ENCODE results near the gene SPHK2.

SPHK2 gene

DNA sequence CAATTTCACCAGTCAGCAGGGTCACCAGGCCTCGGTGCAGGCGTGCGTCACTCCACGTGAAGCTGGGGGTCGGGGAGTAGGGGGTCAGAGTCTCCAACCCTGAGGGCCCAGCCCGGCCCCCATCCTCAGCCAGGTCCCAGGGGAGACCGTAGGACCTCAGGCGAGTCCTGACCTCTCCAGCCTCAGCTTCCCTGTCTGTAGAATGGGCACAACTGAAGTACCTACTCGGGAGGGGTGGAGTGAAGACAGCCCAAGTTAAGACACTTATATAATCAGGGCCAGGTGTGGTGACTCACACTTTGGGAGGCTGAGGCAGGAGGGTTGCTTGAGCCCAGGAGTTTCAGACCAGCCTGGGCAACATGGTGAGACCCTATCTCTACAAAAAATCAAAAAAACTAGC lies 15.5 kb upstream of the SPHK2 start:
- DNase-seq: no peak

DNA sequence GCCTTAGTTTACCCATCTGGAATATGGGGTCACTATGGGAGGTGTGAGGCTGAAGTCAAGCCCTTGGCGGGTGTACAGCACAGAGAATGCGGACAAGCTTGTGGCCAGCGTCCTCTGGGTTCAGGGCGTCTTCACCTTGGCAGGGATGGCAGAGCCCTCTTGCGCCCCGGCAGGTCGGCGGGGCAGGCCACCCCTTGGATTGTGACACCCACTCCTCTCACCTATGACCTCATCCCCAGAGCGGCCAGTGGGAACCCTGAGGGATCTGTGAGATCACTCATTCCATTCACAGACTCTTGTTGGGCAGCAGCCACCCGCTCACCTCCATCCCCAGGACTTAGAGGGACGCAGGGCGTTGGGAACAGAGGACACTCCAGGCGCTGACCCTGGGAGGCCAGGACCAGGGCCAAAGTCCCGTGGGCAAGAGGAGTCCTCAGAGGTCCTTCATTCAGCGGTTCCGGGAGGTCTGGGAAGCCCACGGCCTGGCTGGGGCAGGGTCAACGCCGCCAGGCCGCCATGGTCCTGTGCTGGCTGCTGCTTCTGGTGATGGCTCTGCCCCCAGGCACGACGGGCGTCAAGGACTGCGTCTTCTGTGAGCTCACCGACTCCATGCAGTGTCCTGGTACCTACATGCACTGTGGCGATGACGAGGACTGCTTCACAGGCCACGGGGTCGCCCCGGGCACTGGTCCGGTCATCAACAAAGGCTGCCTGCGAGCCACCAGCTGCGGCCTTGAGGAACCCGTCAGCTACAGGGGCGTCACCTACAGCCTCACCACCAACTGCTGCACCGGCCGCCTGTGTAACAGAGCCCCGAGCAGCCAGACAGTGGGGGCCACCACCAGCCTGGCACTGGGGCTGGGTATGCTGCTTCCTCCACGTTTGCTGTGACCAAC lies 12.6 kb upstream of the SPHK2 start, which contains the start of gene SPACA4:
SPACA4 (plus strand) TSS at position 280 of the 896 bp plus-strand sequence; CDS start at position 517, 237 bp downstream.
- DNase-seq: no peak

- no peak for DNase-seq
Measured at GRCh38 chr19:48607359-48607755, 11.9 kb upstream of the SPHK2 start.

DNA sequence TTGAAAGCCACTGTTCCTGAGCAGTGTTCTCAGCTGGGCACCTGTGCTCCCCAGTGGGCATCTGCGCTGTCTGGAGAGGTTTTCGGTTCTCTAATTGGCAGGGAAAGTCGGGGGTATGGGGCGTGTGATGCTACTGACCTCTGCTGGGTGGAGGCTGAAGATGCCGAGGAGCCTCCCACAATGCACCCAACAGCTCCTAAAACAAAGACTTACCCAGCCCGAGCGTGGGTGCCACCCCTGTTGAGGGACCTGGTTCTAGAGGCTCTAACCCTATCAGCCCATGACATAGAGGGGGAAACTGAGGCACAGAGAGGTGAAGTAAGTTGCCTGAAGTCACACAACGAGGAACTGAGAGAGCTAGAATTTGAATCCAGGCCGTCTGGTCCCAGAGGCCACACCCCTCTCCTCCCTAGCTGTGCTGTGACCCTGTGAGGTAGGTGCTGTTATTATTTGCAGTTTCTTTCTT lies 10.5 kb upstream of the SPHK2 start:
- peak in 11 of 56 donors; percentile 9 to 55 (median 23) for DNase-seq

DNA sequence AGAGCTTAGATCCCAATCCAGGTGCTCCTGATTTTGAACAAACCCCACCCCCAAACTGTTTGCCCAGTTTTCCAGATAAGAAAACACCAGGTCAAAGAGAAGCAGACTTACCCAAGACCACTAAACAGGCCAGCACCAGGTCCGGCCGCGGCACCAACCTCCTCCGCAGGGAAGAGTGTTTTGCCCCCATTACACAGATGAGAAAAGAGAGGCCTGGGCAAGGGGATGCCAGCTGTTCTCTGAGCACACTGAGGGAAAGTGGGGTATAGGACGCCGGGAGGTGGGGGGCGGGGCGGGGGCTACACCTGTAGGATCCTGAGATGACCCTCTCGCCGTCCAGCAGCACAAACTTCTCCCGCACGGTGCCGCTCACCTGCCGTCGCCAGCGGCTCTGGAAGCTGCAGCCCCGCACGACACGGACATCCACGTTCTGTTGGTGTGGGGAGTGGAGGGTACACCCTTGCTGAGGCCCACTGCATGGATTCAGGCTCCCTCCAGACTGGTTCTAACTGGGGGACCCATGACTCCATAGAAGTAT lies 9.7 kb upstream of the SPHK2 start:
- DNase-seq: no peak

- DNase-seq: no peak
Measured at GRCh38 chr19:48611872-48612271, 7.4 kb upstream of the SPHK2 start.

DNA sequence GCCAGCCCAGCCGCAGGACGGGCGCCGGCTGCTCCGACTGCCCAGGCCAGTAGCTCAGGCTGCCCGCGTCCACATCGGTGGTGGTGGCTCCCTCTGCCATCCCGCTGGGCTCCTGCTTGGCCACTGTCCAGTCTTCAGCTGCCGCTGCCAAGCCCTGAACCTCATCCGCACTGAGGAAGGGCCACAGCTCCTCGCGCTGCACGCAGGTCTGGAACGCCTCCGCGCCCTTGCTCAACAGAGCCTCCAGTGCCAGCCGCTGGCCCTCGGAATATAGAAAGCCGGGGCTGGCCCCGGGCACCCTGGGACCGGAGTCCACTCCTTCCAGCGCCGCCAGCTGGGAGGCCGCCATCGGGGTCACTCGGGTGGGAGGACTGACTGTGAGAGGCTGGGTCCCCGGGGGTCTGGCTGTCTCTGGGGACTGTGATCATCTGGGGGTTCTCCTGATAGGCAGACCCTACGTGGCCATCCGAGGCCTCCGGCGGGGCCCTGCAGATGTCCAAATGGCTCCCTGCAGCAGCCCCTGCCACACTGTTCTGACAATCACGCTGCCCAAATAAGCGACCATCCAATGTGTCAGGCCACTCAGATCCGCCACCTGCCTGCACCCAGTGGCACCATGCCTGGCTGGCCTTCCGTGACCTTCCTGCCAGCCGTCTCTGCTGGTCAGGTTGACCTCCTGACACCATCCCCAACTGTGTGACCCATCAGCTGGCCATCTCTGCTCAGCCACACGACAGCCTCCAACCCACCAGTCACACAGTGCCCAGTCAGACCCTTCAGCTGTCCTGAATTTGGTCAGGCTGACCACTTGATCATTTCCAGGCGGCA lies 6.1 kb upstream of the SPHK2 start:
- DNase-seq: peak in 32 of 56 donors; percentile 16 to 73 (median 36)

GRCh38 chr19:48613852-48614435 lies 5.4 kb upstream of the SPHK2 start:
- DNase-seq: no peak

DNA sequence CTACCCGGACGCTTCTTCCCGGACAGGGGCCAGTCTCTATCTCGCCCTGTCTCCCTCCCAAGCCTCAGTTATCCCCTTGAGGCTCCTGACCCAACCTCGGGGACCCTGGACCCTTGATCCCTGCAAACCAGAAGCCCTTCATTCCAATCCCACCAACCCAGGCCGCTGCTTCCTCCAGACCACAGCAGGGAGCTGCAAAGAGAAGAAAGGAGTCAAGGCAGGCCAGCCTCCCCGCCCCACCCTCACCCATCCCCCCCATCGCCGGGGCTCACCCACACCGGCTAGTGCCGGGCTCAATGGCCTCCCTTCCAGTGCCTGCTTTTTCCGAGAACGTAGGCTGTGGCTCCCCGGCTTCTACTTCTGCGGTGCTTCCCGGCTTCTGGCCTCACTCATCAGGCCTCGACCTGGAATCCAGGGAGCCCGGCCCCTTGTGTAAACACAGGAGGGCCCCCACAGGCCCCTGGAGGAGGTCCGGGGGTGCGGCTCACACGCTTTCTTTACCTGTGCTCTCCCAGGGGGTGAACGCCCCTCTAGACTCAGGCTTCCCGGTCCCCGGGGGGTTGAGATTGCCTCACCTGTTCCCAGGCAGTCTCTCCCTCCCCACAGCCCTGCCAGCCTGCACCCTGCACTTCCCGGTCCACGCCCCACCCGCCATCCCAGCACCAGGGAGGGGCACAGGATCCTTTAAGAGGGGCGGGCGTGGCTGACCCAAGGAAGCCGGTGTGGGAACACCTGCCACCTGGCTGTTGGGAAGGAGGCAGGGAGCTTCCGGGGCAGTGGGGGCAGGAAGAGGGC lies 4.7 kb upstream of the SPHK2 start, which contains the start of gene FAM83E:
FAM83E (minus strand) TSS at position 641 of the 795 bp plus-strand sequence. CDS start 1,704 bp downstream, outside the sequence.
- DNase-seq: no peak

DNA sequence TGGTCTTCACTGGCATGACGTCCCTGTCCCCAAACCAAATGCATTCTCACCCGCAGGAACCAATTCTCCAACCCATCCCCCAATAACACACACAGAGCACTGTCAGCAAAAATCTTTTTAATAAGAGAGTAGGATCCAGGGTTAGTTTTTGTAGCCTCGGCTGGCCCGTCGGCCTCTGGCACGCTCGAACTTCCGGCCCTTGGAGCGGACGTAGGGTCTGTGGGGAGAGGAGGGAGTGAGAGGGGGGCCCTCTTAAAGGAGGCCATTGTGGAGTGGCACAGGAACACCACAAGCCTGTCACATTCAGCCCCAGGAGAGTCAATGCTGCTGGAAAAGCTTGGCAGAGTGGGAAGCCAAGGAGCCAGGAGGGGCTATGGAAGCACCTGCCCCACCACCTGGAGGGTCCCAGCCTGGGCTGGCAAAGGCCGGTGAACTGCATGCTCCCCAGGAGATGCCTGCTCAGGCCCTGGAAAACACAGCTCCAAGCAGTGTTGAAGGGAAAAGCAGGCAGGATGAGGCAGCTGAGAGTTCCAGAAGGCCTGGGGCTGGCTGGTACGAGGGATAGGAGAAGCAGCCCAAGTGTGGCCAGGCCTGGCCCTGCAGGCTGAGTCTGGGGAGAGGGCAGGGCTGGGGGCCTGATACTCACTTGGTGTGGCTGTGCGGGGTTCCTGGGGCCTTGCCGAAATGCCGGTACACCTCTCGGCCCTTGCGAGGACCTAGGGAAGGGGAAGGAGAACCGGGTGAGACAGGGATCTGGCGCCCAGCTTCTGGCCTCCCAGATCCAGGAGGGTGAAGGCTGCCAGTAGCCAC lies 3.9 kb upstream of the SPHK2 start:
- no peak for DNase-seq

GRCh38 chr19:48616041-48616436 lies 3.3 kb upstream of the SPHK2 start:
- no peak for DNase-seq

- no peak for DNase-seq
Measured at GRCh38 chr19:48616491-48617056, 2.7 kb upstream of the SPHK2 start.

- peak in 7 of 56 donors; percentile 13 to 43 (median 29) for DNase-seq
Measured at GRCh38 chr19:48617146-48617937, 2.0 kb upstream of the SPHK2 start.

DNA sequence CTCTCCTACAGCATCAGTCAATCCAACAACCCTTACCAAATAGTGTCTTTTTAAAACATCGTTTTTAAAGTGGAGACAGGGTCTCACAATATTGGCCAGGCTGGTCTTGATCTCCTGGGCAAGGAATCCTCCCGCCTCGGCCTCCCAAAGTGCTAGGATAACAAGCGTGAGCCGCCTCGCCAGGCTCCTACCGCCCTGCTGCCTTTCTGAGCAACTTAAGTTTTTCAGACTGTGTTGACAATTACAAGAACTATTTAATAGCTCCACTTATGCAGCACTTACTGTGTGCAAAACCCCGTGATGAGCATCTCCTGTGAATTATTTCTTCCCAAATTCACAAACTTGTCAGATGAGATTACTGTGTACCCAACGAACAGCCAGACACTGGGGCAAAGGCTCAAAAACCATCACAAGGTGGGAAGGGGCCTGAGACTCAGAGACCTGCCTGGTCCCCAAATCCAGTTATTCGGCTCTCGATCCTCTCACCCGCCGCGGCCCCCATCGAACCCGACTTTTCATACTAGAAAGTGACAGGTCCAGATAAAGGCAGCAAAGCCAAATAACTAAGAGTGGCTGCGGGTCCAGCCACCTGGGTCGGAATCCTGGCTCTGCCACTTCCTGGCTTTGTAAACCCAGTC lies 909 bp upstream of the SPHK2 start:
- peak in 2 of 56 donors; percentile 61 to 63 for DNase-seq

- DNase-seq: no peak
Measured at GRCh38 chr19:48619692-48620585, 633 bp downstream of the SPHK2 start.

- peak in 2 of 56 donors; percentile 38 for DNase-seq
Measured at GRCh38 chr19:48623556-48624066, 4.3 kb downstream of the SPHK2 start.
